Fibroblast of lung (primary cell): ENCODE data around the gene PUDP. TPM values are rescaled to one million over a fixed set of nuclear protein-coding genes. Genes with fewer than 3 reads are reported as not detected.
"Not testable (repeated sequence)": the region's sequence is repeated elsewhere in the genome, so short reads cannot be mapped to it uniquely, and the experiment has no call there.

Experiments
- DNase-seq, 2 donors: peaks; one replicate each; pipeline versions ENCODE4 v3.0.0 to v3.0.0-alpha.2; 2010; ENCODE audit warnings: low read depth in 2 of 2
- H2AFZ ChIP-seq: 2 replicates; pipeline ENCODE4 v1.5.1; 2012; ENCODE audit warnings: low read length, control low read depth, inconsistent platforms
- H3K27ac ChIP-seq: 2 replicates; pipeline ENCODE4 v1.5.1; 2011; ENCODE audit warnings: low read length, control low read depth; ENCODE audit not compliant: insufficient read depth
- H3K27me3 ChIP-seq: 2 replicates; pipeline ENCODE4 v1.5.1; 2011; ENCODE audit warnings: mild to moderate bottlenecking, low read length; ENCODE audit not compliant: control insufficient read depth, insufficient read depth
- H3K36me3 ChIP-seq: 2 replicates; pipeline ENCODE4 v1.5.1; 2011; ENCODE audit warnings: low read length; ENCODE audit not compliant: control insufficient read depth, insufficient read depth
- H3K4me1 ChIP-seq: 2 replicates; pipeline ENCODE4 v1.5.1; 2011; ENCODE audit warnings: low read length; ENCODE audit not compliant: control insufficient read depth, insufficient read depth; ENCODE audit errors: extremely low read depth
- H3K4me2 ChIP-seq: 2 replicates; pipeline ENCODE4 v1.5.1; 2011; ENCODE audit warnings: low read length, control low read depth; ENCODE audit not compliant: insufficient read depth; ENCODE audit errors: extremely low read depth
- H3K4me3 ChIP-seq, 4 experiments: fragments of 200-600 bp in 1 of 4; sonication (generic) in 1 of 4; replicated peaks in 1 of 4; 2 replicates each; pipeline ENCODE4 v1.5.1; 2011 to 2016; ENCODE audit warnings: low read length in 4 of 4, low read depth in 3 of 4, mild to moderate bottlenecking in 3 of 4, control low read depth in 2 of 4, inconsistent platforms in 1 of 4, mixed read lengths in 1 of 4; ENCODE audit not compliant: insufficient read depth in 1 of 4; ENCODE audit errors: control extremely low read depth in 1 of 4
- H3K79me2 ChIP-seq: 2 replicates; pipeline ENCODE4 v1.5.1; 2012; ENCODE audit warnings: mild to moderate bottlenecking, low read length, inconsistent platforms; ENCODE audit not compliant: control insufficient read depth, insufficient read depth
- H3K9ac ChIP-seq: 2 replicates; pipeline ENCODE4 v1.5.1; 2011; ENCODE audit warnings: mild to moderate bottlenecking, low read length, control low read depth; ENCODE audit not compliant: insufficient read depth
- H3K9me3 ChIP-seq: 2 replicates; pipeline ENCODE4 v1.5.1; 2012; ENCODE audit warnings: low read depth, low read length; ENCODE audit not compliant: control insufficient read depth, insufficient read depth
- H4K20me1 ChIP-seq: 2 replicates; pipeline ENCODE4 v1.5.1; 2011; ENCODE audit warnings: low read length; ENCODE audit not compliant: control insufficient read depth, insufficient read depth; ENCODE audit errors: extremely low read depth
- polyA plus RNA-seq, 2 donors: library from polyadenylated mRNA; depleted of rRNA in 1 of 2; stranded (reverse) in 1 of 2; unstranded in 1 of 2; fragments of >200 nt; gene quantifications; 2 replicates each; pipeline ENCODE4 v1.2.1, GENCODE V29; 2011 to 2012; ENCODE audit warnings: missing spikeins in 1 of 2
- total RNA-seq: library from RNA; depleted of rRNA; stranded (reverse); fragments of >200 nt; gene quantifications from 2 replicates; pipeline ENCODE4 v1.2.1, GENCODE V29; 2014

Gene PUDP
- total and polyA plus RNA-seq, 2 donors (not counting 1 experiment from before 2014, with no cell fraction given) = 7.6 to 19.8 TPM

- not testable (repeated sequence) for H3K27me3 ChIP-seq, H3K9me3 ChIP-seq, H2AFZ ChIP-seq, H3K27ac ChIP-seq, H3K4me1 ChIP-seq, DNase-seq, H3K79me2 ChIP-seq, H3K36me3 ChIP-seq, H3K9ac ChIP-seq, H3K4me3 ChIP-seq, H4K20me1 ChIP-seq, H3K4me2 ChIP-seq
Measured at GRCh38 chrX:7010897-7011296, 137.1 kb downstream of the PUDP start.

GRCh38 chrX:7007328-7007727, 140.6 kb downstream of the PUDP start:
- H3K9me3 ChIP-seq, H2AFZ ChIP-seq, H4K20me1 ChIP-seq, H3K27ac ChIP-seq, H3K79me2 ChIP-seq, H3K36me3 ChIP-seq, H3K27me3 ChIP-seq, H3K4me2 ChIP-seq, H3K4me3 ChIP-seq, DNase-seq, H3K4me1 ChIP-seq, H3K9ac ChIP-seq: not testable (repeated sequence)

Other genes starting within 250 kb of the PUDP start
- 1.8 and 5.0 TPM in 2 replicates for gene STS, start 441 bp downstream of the PUDP start, total RNA-seq
- 9.4 and 13.1 TPM in 2 replicates for gene STS, start 441 bp downstream of the PUDP start, polyA plus RNA-seq